Peyer's patch (tissue), 4 donors: ENCODE measurements around the gene GJA4.

Source experiments
- POLR2A ChIP-seq, 2 donors: fragments of 450-650 bp; IDR thresholded peaks; one replicate each; pipeline ENCODE4 v1.5.1; 2017; ENCODE audit warnings: antibody characterized with exemption in 2 of 2, mild to moderate bottlenecking in 2 of 2, moderate library complexity in 2 of 2
- TF ChIP-seq, protein P1 (sequence below), 6 experiments: fragments of 450-650 bp in 4 of 6; fragments of 200-600 bp in 2 of 6; sonication (generic) in 1 of 6; IDR thresholded peaks; one replicate each; pipeline ENCODE4 v1.5.1; 2017 to 2019; ENCODE audit warnings: antibody characterized with exemption in 6 of 6, mild to moderate bottlenecking in 3 of 6, moderate library complexity in 1 of 6

DNA sequence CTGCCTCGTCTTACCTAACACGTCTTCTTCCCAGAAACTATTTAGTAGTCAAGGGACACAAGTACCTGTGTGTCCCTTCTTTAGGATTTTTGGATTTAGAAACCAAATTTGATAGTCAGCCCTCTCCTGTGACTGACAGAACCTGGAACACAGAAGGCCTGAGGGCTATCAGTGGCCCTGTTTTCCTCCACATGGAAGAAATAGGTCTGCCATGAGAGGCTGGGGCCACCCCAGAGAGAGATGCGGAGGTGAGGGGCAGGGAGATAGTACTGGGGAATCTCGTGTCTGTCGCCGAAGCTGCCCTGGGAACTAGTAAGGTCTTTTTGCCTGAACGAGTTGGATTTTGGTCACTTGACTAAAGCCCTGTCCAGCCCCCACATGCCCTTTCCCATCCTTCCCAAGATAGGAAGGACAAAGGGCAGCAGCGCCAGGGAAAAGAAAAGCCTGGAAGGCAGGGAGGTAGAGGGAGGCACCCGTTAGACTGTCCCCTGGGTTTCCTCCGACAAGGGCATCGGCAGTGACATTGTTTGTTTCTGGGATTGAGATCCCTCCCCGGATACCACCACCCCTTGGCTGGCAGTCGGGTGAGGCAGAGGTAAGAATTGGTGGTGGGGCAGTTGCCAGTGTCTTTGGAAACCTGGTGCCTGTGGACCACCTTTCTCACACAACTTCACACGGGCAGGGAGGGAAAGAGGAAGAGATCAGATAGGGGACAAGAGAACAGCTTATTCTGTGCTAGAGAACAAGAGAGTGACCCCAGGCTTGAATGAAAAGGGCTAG, 46.9 kb downstream of the GJA4 start:
- TF ChIP-seq POLR2A (IDR thresholded peaks at IDR 0.05): no peak
- TF ChIP-seq, protein P1, sequence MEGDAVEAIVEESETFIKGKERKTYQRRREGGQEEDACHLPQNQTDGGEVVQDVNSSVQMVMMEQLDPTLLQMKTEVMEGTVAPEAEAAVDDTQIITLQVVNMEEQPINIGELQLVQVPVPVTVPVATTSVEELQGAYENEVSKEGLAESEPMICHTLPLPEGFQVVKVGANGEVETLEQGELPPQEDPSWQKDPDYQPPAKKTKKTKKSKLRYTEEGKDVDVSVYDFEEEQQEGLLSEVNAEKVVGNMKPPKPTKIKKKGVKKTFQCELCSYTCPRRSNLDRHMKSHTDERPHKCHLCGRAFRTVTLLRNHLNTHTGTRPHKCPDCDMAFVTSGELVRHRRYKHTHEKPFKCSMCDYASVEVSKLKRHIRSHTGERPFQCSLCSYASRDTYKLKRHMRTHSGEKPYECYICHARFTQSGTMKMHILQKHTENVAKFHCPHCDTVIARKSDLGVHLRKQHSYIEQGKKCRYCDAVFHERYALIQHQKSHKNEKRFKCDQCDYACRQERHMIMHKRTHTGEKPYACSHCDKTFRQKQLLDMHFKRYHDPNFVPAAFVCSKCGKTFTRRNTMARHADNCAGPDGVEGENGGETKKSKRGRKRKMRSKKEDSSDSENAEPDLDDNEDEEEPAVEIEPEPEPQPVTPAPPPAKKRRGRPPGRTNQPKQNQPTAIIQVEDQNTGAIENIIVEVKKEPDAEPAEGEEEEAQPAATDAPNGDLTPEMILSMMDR (IDR thresholded peaks at IDR 0.05): no peak
